H1 (cell line): Measurements from ENCODE around the gene FBN2. TPM values are rescaled to one million over a fixed set of nuclear protein-coding genes. Genes with fewer than 3 reads are reported as not detected.

Experiments used
- CTCF ChIA-PET: fragments of 300-600 bp; sonication (Branson Sonifier 250); formaldehyde crosslinking; loops from one replicate; lab custom pipeline; 2021; ENCODE audit not compliant: partially characterized antibody; lab: Charles Lee
- POLR2A ChIA-PET: fragments of 300-600 bp; sonication (Branson Sonifier 250); formaldehyde crosslinking; loops from one replicate; lab custom pipeline; 2021; ENCODE audit warnings: inconsistent platforms; ENCODE audit not compliant: partially characterized antibody; lab: Charles Lee
- DNase-seq, 2 experiments: peaks; one replicate each; pipeline versions ENCODE4 v3.0.0 to v3.0.0-alpha.2; 2010 to 2022; ENCODE audit warnings: low spot score in 2 of 2, low read depth in 1 of 2, mixed read lengths in 1 of 2
- FAIRE-seq: peaks from 2 replicates; lab custom pipeline; 2011; peaks lifted over from hg19 to GRCh38; lab: Jason Lieb, UNC
- H2AFZ ChIP-seq: 2 replicates; pipeline ENCODE4 v1.8.1; 2012; ENCODE audit warnings: low read length, inconsistent platforms
- H2AK5ac ChIP-seq: 2 replicates; pipeline ENCODE4 v1.6.1; 2013; ENCODE audit warnings: low read depth, low read length
- H2BK120ac ChIP-seq: replicated peaks from 2 replicates; pipeline ENCODE3; 2013; ENCODE audit warnings: low read depth, low read length, inconsistent platforms
- H2BK12ac ChIP-seq: 2 replicates; pipeline ENCODE4 v1.6.1; 2013; ENCODE audit warnings: low read depth, low read length
- H2BK15ac ChIP-seq: 2 replicates; pipeline ENCODE4 v1.6.1; 2013; ENCODE audit warnings: low read length
- H2BK20ac ChIP-seq: 2 replicates; pipeline ENCODE4 v1.6.1; 2013; ENCODE audit warnings: low read length
- H2BK5ac ChIP-seq: 2 replicates; pipeline ENCODE4 v1.6.1; 2013; ENCODE audit warnings: low read depth, low read length
- H3K14ac ChIP-seq: 2 replicates; pipeline ENCODE4 v1.6.1; 2013; ENCODE audit warnings: inconsistent platforms; ENCODE audit not compliant: insufficient read length
- H3K18ac ChIP-seq: 2 replicates; pipeline ENCODE4 v1.6.1; 2013; ENCODE audit warnings: low read length; ENCODE audit errors: extremely low read depth
- H3K23ac ChIP-seq: 2 replicates; pipeline ENCODE4 v1.6.1; 2013; ENCODE audit warnings: inconsistent platforms; ENCODE audit not compliant: insufficient read length
- H3K23me2 ChIP-seq: 2 replicates; pipeline ENCODE4 v1.6.1; 2013; ENCODE audit warnings: low read depth, low read length
- H3K27ac ChIP-seq: 2 replicates; pipeline ENCODE4 v1.6.1; 2011; ENCODE audit warnings: low read depth, low read length, inconsistent platforms
- H3K27me3 ChIP-seq, 4 experiments: replicated peaks in 1 of 4; 1 replicate in 1 of 4; 2 replicates in 3 of 4; pipeline versions ENCODE4 v1.6.1 to v1.8.1; 2011 to 2013; ENCODE audit warnings: low read length in 3 of 4, mild to moderate bottlenecking in 3 of 4, inconsistent platforms in 2 of 4, mixed read lengths in 2 of 4, moderate library complexity in 1 of 4; ENCODE audit not compliant: control insufficient read depth in 3 of 4, insufficient read depth in 3 of 4; ENCODE audit errors: extremely low read depth in 1 of 4
- H3K36me3 ChIP-seq, 4 experiments: 2 replicates each; pipeline versions ENCODE4 v1.6.1 to v1.8.1; 2011 to 2013; ENCODE audit warnings: mild to moderate bottlenecking in 4 of 4, low read length in 3 of 4, moderate library complexity in 2 of 4, control low read depth in 1 of 4, inconsistent platforms in 1 of 4; ENCODE audit not compliant: insufficient read depth in 4 of 4, control insufficient read depth in 2 of 4
- H3K4ac ChIP-seq: replicated peaks from 2 replicates; pipeline ENCODE3; 2013; ENCODE audit warnings: low read length, low read depth, mixed read lengths, inconsistent platforms; ENCODE audit not compliant: insufficient read length
- H3K4me1 ChIP-seq, 4 experiments: replicated peaks in 1 of 4; 1 replicate in 1 of 4; 2 replicates in 3 of 4; pipeline versions ENCODE4 v1.6.1 to v1.8.1; 2011 to 2013; ENCODE audit warnings: low read length in 3 of 4, inconsistent platforms in 2 of 4, mixed read lengths in 1 of 4; ENCODE audit not compliant: insufficient read depth in 4 of 4, control insufficient read depth in 3 of 4
- H3K4me2 ChIP-seq, 2 experiments: 2 replicates each; pipeline versions ENCODE4 v1.6.1 to v1.8.1; 2011 to 2013; ENCODE audit warnings: low read depth in 2 of 2, low read length in 2 of 2, control low read depth in 1 of 2, inconsistent platforms in 1 of 2, mild to moderate bottlenecking in 1 of 2; ENCODE audit not compliant: insufficient read depth in 1 of 2
- H3K4me3 ChIP-seq, 4 experiments: fragments of 200-600, 300-600 bp in 1 of 4; sonication (generic), shearing (Covaris generic), sonication (Bioruptor Twin) in 1 of 4; 2 replicates each; pipeline versions ENCODE4 v1.5.1 to v1.8.1; 2011 to 2016; ENCODE audit warnings: low read length in 4 of 4, low read depth in 3 of 4, control low read depth in 2 of 4, inconsistent platforms in 2 of 4, mild to moderate bottlenecking in 2 of 4, mixed read lengths in 1 of 4, moderate library complexity in 1 of 4; ENCODE audit not compliant: insufficient read depth in 2 of 4; ENCODE audit errors: extremely low read depth in 1 of 4
- H3K56ac ChIP-seq: replicated peaks from 2 replicates; pipeline ENCODE3; 2013; ENCODE audit warnings: low read depth, mild to moderate bottlenecking, mixed read lengths, low read length, inconsistent platforms; ENCODE audit not compliant: insufficient read length
- H3K79me1 ChIP-seq: 2 replicates; pipeline ENCODE4 v1.6.1; 2013; ENCODE audit warnings: low read depth, low read length, control low read depth
- H3K79me2 ChIP-seq, 2 experiments: 2 replicates each; pipeline versions ENCODE4 v1.6.1 to v1.8.1; 2012 to 2013; ENCODE audit warnings: low read length in 2 of 2, mild to moderate bottlenecking in 2 of 2, inconsistent platforms in 1 of 2; ENCODE audit not compliant: insufficient read depth in 2 of 2, control insufficient read depth in 1 of 2
- H3K9ac ChIP-seq, 4 experiments: replicated peaks in 1 of 4; 1 replicate in 1 of 4; 2 replicates in 3 of 4; pipeline versions ENCODE4 v1.6.1 to v1.8.1; 2011 to 2013; ENCODE audit warnings: low read depth in 3 of 4, low read length in 3 of 4, control low read depth in 2 of 4, mild to moderate bottlenecking in 2 of 4, moderate library complexity in 2 of 4, inconsistent platforms in 1 of 4; ENCODE audit errors: extremely low read depth in 1 of 4
- H3K9me3 ChIP-seq, 2 experiments: 2 replicates each; pipeline versions ENCODE4 v1.6.1 to v1.8.1; 2012 to 2013; ENCODE audit warnings: mild to moderate bottlenecking in 2 of 2, moderate library complexity in 2 of 2, control low read depth in 1 of 2, inconsistent platforms in 1 of 2, low read depth in 1 of 2, low read length in 1 of 2, mixed read lengths in 1 of 2; ENCODE audit not compliant: insufficient read depth in 2 of 2
- H4K20me1 ChIP-seq, 2 experiments: replicated peaks in 1 of 2; 2 replicates each; pipeline versions ENCODE3 to v1.8.1; 2011 to 2013; ENCODE audit warnings: inconsistent platforms in 2 of 2, low read length in 2 of 2, mild to moderate bottlenecking in 1 of 2; ENCODE audit not compliant: insufficient read depth in 2 of 2, control insufficient read depth in 1 of 2
- H4K5ac ChIP-seq: 2 replicates; pipeline ENCODE4 v1.6.1; 2013; ENCODE audit warnings: low read length, low read depth, mixed read lengths, inconsistent platforms; ENCODE audit not compliant: insufficient read length
- H4K8ac ChIP-seq: 2 replicates; pipeline ENCODE4 v1.8.0; 2013; ENCODE audit warnings: mild to moderate bottlenecking, moderate library complexity, low read length, inconsistent platforms; ENCODE audit not compliant: insufficient read depth; ENCODE audit errors: extremely low read depth
- H4K91ac ChIP-seq: replicated peaks from 2 replicates; pipeline ENCODE3; 2013; ENCODE audit warnings: low read length, mixed read lengths, inconsistent platforms; ENCODE audit not compliant: insufficient read length
- BRCA1 ChIP-seq: IDR thresholded peaks from 2 replicates; pipeline ENCODE4 v1.6.1; 2012; ENCODE audit warnings: low read depth, low read length, improper control_type of control experiment
- CTCF ChIP-seq, 3 experiments: IDR thresholded peaks; 1 replicate in 2 of 3; 2 replicates in 1 of 3; pipeline versions ENCODE4 v1.5.1 to v1.6.1; 2011; ENCODE audit warnings: low read length in 3 of 3, mild to moderate bottlenecking in 3 of 3, inconsistent platforms in 2 of 3, low read depth in 1 of 3, moderate library complexity in 1 of 3; ENCODE audit not compliant: insufficient read depth in 1 of 3; ENCODE audit errors: control extremely low read depth in 1 of 3
- GABPA ChIP-seq: IDR thresholded peaks from 2 replicates; pipeline ENCODE4 v1.6.1; 2011; ENCODE audit warnings: mild to moderate bottlenecking, low read length, moderate library complexity, borderline replicate concordance; ENCODE audit not compliant: insufficient read depth
- NANOG ChIP-seq: IDR thresholded peaks from 2 replicates; pipeline ENCODE4 v1.6.1; 2011; ENCODE audit warnings: low read length, low read depth, mild to moderate bottlenecking, inconsistent platforms; ENCODE audit not compliant: insufficient read depth, poor library complexity, severe bottlenecking
- SUZ12 ChIP-seq: fragments of 200-600 bp; sonication (generic); IDR thresholded peaks from 2 replicates; pipeline ENCODE4 v1.6.1; 2012; ENCODE audit warnings: mild to moderate bottlenecking, inconsistent platforms, low read length, moderate library complexity, mixed read lengths
- ZNF274 ChIP-seq: IDR thresholded peaks from 2 replicates; pipeline ENCODE4 v1.7.0; 2012; ENCODE audit warnings: low read length, borderline replicate concordance; ENCODE audit errors: extremely low read depth
- WGBS, 2 experiments: shearing (Covaris generic) in 1 of 2; methylation state at CpG; one replicate each; pipeline versions ENCODE4 v1.1.6 to v1.1.7; 2013 to 2015; ENCODE audit warnings: low lambda C conversion rate in 2 of 2, mixed read lengths in 2 of 2, inconsistent platforms in 1 of 2, low coverage in 1 of 2, missing lambda C conversion rate in 1 of 2; ENCODE audit not compliant: insufficient replicate concordance in 2 of 2, insufficient coverage in 1 of 2, insufficient read length in 1 of 2; ENCODE audit errors: extremely low coverage in 1 of 2, missing lambda C conversion rate in 1 of 2; 5-methylcytosine and 5-hydroxymethylcytosine counted together
- polyA plus RNA-seq, 7 experiments: library from polyadenylated mRNA; depleted of rRNA in 3 of 7; stranded (reverse) in 5 of 7; unstranded in 2 of 7; fragments of >200 nt in 5 of 7; fragments of 200-250 nt in 2 of 7; gene quantifications; 1 replicate in 5 of 7; 2 replicates in 1 of 7; 4 replicates in 1 of 7; pipeline versions ENCODE4 v1.2.1 to v1.2.3, GENCODE V29; 2011 to 2013; ENCODE audit warnings: missing spikeins in 2 of 7, mixed read lengths in 2 of 7
- total RNA-seq: library from RNA; stranded (reverse); fragmentation: NEBNext Ultra II Directional; extraction: Animal tissue kit (Norgen Biotek cat#: 25700); gene quantifications from 2 replicates; pipeline ENCODE4 v1.2.1, GENCODE V29; 2021

The FBN2 gene
- total and polyA plus RNA-seq, 2 of the 8 experiments (the other 6 are each of a cell fraction or from before 2014, with no cell fraction given): 14.1 to 16.3 TPM

GRCh38 chr5:128213833-128214232 lies 324.2 kb downstream of the FBN2 start:
- Histone ChIP-seq H3K9me3 (no peaks in the 10 kb centered on the region), H3K9ac (no peak overlapping the region), H3K4me3 (no peak overlapping the region), H2BK120ac (no peak overlapping the region), H3K27ac (no peak overlapping the region), H4K20me1 (no peaks in the 10 kb centered on the region), H3K56ac (no peak overlapping the region), H2BK5ac (no peak overlapping the region), H3K18ac (no peak overlapping the region), H4K8ac (no peak overlapping the region), H3K79me2 (no peaks in the 10 kb centered on the region), H2BK15ac (no peak overlapping the region), H2AFZ (no peak overlapping the region), H3K4me2 (no peak overlapping the region), H2AK5ac (no peak overlapping the region), H3K36me3 (no peaks in the 10 kb centered on the region), H3K4me1 (no peaks in the 10 kb centered on the region; a peak in 1 of 7 replicates), H2BK20ac (no peak overlapping the region), H3K23ac (no peak overlapping the region), H3K27me3 (no peaks in the 10 kb centered on the region), H3K4ac (no peak overlapping the region), H3K79me1 (no peaks in the 10 kb centered on the region), H3K23me2 (no peaks in the 10 kb centered on the region), H3K14ac (no peak overlapping the region), H4K91ac (no peak overlapping the region), H4K5ac (no peak overlapping the region), H2BK12ac (no peak overlapping the region)
- ChIA-PET CTCF (interaction anchor here (0.9 to 2.4 kb wide), 5 partner anchors 13 to 461 kb away, joined by 3 to 8 read pairs (median 5); no protein-coding TSS in a partner anchor), POLR2A (no interaction called here)
- TF ChIP-seq SUZ12 (no peak), BRCA1 (no peak), GABPA (no peak), CTCF (IDR thresholded peaks at IDR 0.05; ENCODE audit: control extremely low read depth in 1 of 3, insufficient read depth in 1 of 3, low read depth in 1 of 3, low read length in 3 of 3) (no peak), ZNF274 (no peak), NANOG (no peak)
- 92% methylated on average over 5 of the region's 5 CpGs; no CpG with 5 or more reads in 1 of the 2 experiments for WGBS, 2 experiments
- DNase-seq (no peak), FAIRE-seq (no peak)
